ENCODE data around the gene CFAP20DC. TPM values are rescaled to one million over a fixed set of nuclear protein-coding genes. Genes with fewer than 3 reads are reported as not detected.

The CFAP20DC gene
- total and polyA plus RNA-seq, 2 of the 8 experiments (the other 6 are each of a cell fraction or from before 2014, with no cell fraction given) = 2.2 to 2.8 TPM

DNA sequence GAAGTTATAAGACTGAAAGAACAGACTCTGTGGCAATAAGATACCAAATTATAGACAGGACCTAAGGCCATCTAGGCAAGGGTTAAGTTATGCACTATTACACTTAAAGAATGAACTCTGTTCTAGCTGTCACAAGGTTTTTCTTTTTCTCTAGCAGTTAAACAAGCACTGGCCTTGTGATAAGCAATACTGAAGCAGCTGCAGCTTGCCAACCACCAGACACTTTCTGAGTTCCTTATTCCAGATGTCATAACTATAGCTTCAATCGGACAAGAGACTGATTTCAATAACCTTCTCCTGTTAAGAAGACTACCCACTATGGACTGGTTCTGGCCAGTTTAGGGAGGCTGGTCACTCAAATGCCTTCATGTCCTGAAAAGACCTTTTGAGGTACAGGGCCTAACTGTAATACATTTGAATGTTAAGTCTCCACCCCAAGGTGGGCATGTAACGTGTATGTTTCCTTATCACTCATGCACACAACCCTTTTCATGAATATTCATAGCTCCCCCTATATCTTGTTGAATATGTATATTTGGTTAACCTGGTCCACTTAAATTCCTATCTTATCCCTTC is 85.8 kb downstream of the CFAP20DC start (continued):
- TF ChIP-seq BRCA1 (IDR thresholded peaks at IDR 0.05; ENCODE audit: low read depth, low read length) = no peak

Data from H1 (cell line).